Measurements from ENCODE around the gene SNURF.

DNA sequence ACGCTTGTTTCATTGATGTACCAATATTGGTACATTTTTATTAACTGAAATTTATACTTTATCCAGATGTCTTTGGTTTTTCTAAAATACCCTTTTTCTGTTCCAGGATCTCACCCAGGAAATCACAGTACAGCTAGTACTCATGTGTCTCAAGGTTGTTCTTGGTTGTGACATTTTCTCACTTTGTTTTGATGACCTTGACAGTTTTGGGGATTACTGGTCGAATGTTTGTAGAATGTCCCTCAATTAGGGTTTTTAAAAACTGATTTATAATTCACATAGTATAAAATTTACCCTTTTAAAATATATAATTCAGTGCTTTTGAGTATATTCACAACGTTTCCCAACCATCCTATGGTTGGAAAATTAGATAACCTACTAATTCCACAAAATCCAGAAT is 6.3 kb upstream of the SNURF start:
- TF ChIP-seq CCAR2 (IDR thresholded peaks at IDR 0.05; ENCODE audit: low read depth, low read length) (no peak), EHMT2 (IDR thresholded peaks at IDR 0.05) (no peak), PTTG1 (tag; IDR thresholded peaks at IDR 0.05; ENCODE audit: low read depth) (no peak)

Data from K562 (cell line).